GM18502 (cell line): ENCODE results near the gene TJP1.
"Not testable (repeated sequence)": the region's sequence is repeated elsewhere in the genome, so short reads cannot be mapped to it uniquely, and the experiment has no call there.

Source experiments
- ATAC-seq: cut with Tn5 transposase; IDR thresholded peaks from one replicate; pipeline ENCODE4 v1.9.1; 2021; ENCODE audit warnings: mild to moderate bottlenecking; ENCODE audit not compliant: unreplicated experiment, poor library complexity

TJP1 gene

GRCh38 chr15:29840926-29841325, 18.7 kb upstream of the TJP1 start:
- ATAC-seq = no peak

GRCh38 chr15:29840054-29840453, 17.8 kb upstream of the TJP1 start:
- ATAC-seq = no peak

- no peak for ATAC-seq
Measured at GRCh38 chr15:29838352-29839010, 16.2 kb upstream of the TJP1 start.

GRCh38 chr15:29835301-29835700, 13.0 kb upstream of the TJP1 start:
- ATAC-seq = no peak

GRCh38 chr15:29832709-29833108, 10.4 kb upstream of the TJP1 start:
- no peak for ATAC-seq

- no peak for ATAC-seq
Measured at GRCh38 chr15:29826908-29827820, 4.9 kb upstream of the TJP1 start.

- ATAC-seq = no peak
Measured at GRCh38 chr15:29825227-29825626, 3.0 kb upstream of the TJP1 start.

- no peak for ATAC-seq
Measured at GRCh38 chr15:29822684-29823459, 604 bp upstream of the TJP1 start.

GRCh38 chr15:29821416-29822099, 710 bp downstream of the TJP1 start:
- peak; percentile 86 for ATAC-seq

GRCh38 chr15:29820394-29821154, 1.7 kb downstream of the TJP1 start:
- ATAC-seq = no peak

GRCh38 chr15:29819979-29820378, 2.3 kb downstream of the TJP1 start:
- ATAC-seq = no peak

- no peak for ATAC-seq
Measured at GRCh38 chr15:29818141-29818540, 4.1 kb downstream of the TJP1 start.

- ATAC-seq = not testable (repeated sequence)
Measured at GRCh38 chr15:29817455-29817854, 4.8 kb downstream of the TJP1 start.

GRCh38 chr15:29815000-29815710, 7.1 kb downstream of the TJP1 start:
- no peak for ATAC-seq

- ATAC-seq = no peak
Measured at GRCh38 chr15:29813009-29813408, 9.3 kb downstream of the TJP1 start.

- ATAC-seq = no peak
Measured at GRCh38 chr15:29812384-29812694, 9.9 kb downstream of the TJP1 start.

- ATAC-seq = no peak
Measured at GRCh38 chr15:29811691-29812383, 10.4 kb downstream of the TJP1 start.

GRCh38 chr15:29805708-29806104, 16.6 kb downstream of the TJP1 start:
- no peak for ATAC-seq
